Measurements from ENCODE around the gene MED29.

The MED29 gene

GRCh38 chr19:39423258-39424086, 32.3 kb downstream of the MED29 start:
- no peak for TF ChIP-seq CTCF (IDR thresholded peaks at IDR 0.05; ENCODE audit: control insufficient read depth, insufficient read depth, low read depth, low read length, missing control alignments)
- DNase-seq (ENCODE audit: low read depth): no peak
- no peak overlapping the region for H3K4me3 ChIP-seq (ENCODE audit: control insufficient read depth, low read depth, low read length)

GRCh38 chr19:39424934-39425333, 33.8 kb downstream of the MED29 start:
- TF ChIP-seq CTCF (IDR thresholded peaks at IDR 0.05; ENCODE audit: control insufficient read depth, insufficient read depth, low read depth, low read length, missing control alignments): no peak
- no peak overlapping the region for H3K4me3 ChIP-seq (ENCODE audit: control insufficient read depth, low read depth, low read length)
- no peak for DNase-seq (ENCODE audit: low read depth)

GRCh38 chr19:39425744-39426143, 34.6 kb downstream of the MED29 start:
- DNase-seq (ENCODE audit: low read depth): no peak
- TF ChIP-seq CTCF (IDR thresholded peaks at IDR 0.05; ENCODE audit: control insufficient read depth, insufficient read depth, low read depth, low read length, missing control alignments): no peak

GRCh38 chr19:39426170-39426569, 35.0 kb downstream of the MED29 start:
- no peak overlapping the region for H3K4me3 ChIP-seq (ENCODE audit: control insufficient read depth, low read depth, low read length)
- no peak for DNase-seq (ENCODE audit: low read depth)
- TF ChIP-seq CTCF (IDR thresholded peaks at IDR 0.05; ENCODE audit: control insufficient read depth, insufficient read depth, low read depth, low read length, missing control alignments): no peak

More at GRCh38 chr19:39425744-39426143, 34.6 kb downstream of the MED29 start:
- no peak overlapping the region for H3K4me3 ChIP-seq (ENCODE audit: control insufficient read depth, low read depth, low read length)

GRCh38 chr19:39427707-39428106, 36.5 kb downstream of the MED29 start:
- DNase-seq (ENCODE audit: low read depth): no peak
- no peak overlapping the region for H3K4me3 ChIP-seq (ENCODE audit: control insufficient read depth, low read depth, low read length)
- TF ChIP-seq CTCF (IDR thresholded peaks at IDR 0.05; ENCODE audit: control insufficient read depth, insufficient read depth, low read depth, low read length, missing control alignments): no peak

- TF ChIP-seq CTCF (IDR thresholded peaks at IDR 0.05; ENCODE audit: control insufficient read depth, insufficient read depth, low read depth, low read length, missing control alignments): no peak
- no peak overlapping the region for H3K4me3 ChIP-seq (ENCODE audit: control insufficient read depth, low read depth, low read length)
- DNase-seq (ENCODE audit: low read depth): peak; percentile 62
Observed at GRCh38 chr19:39428283-39429112, 37.3 kb downstream of the MED29 start.

Data from AG09309 (cell line).